H1 (cell line): ENCODE results near the gene HIVEP3. TPM values are rescaled to one million over a fixed set of nuclear protein-coding genes. Genes with fewer than 3 reads are reported as not detected.

ENCODE experiments used
- CTCF ChIA-PET: fragments of 300-600 bp; sonication (Branson Sonifier 250); formaldehyde crosslinking; loops from one replicate; lab custom pipeline; 2021; ENCODE audit not compliant: partially characterized antibody; lab: Charles Lee
- POLR2A ChIA-PET: fragments of 300-600 bp; sonication (Branson Sonifier 250); formaldehyde crosslinking; loops from one replicate; lab custom pipeline; 2021; ENCODE audit warnings: inconsistent platforms; ENCODE audit not compliant: partially characterized antibody; lab: Charles Lee
- DNase-seq, 2 experiments: peaks; one replicate each; pipeline versions ENCODE4 v3.0.0 to v3.0.0-alpha.2; 2010 to 2022; ENCODE audit warnings: low spot score in 2 of 2, low read depth in 1 of 2, mixed read lengths in 1 of 2
- FAIRE-seq: peaks from 2 replicates; lab custom pipeline; 2011; peaks lifted over from hg19 to GRCh38; lab: Jason Lieb, UNC
- H2AFZ ChIP-seq: 2 replicates; pipeline ENCODE4 v1.8.1; 2012; ENCODE audit warnings: low read length, inconsistent platforms
- H2AK5ac ChIP-seq: 2 replicates; pipeline ENCODE4 v1.6.1; 2013; ENCODE audit warnings: low read depth, low read length
- H2BK120ac ChIP-seq: replicated peaks from 2 replicates; pipeline ENCODE3; 2013; ENCODE audit warnings: low read depth, low read length, inconsistent platforms
- H2BK12ac ChIP-seq: 2 replicates; pipeline ENCODE4 v1.6.1; 2013; ENCODE audit warnings: low read depth, low read length
- H2BK15ac ChIP-seq: 2 replicates; pipeline ENCODE4 v1.6.1; 2013; ENCODE audit warnings: low read length
- H2BK20ac ChIP-seq: 2 replicates; pipeline ENCODE4 v1.6.1; 2013; ENCODE audit warnings: low read length
- H2BK5ac ChIP-seq: 2 replicates; pipeline ENCODE4 v1.6.1; 2013; ENCODE audit warnings: low read depth, low read length
- H3K14ac ChIP-seq: 2 replicates; pipeline ENCODE4 v1.6.1; 2013; ENCODE audit warnings: inconsistent platforms; ENCODE audit not compliant: insufficient read length
- H3K18ac ChIP-seq: 2 replicates; pipeline ENCODE4 v1.6.1; 2013; ENCODE audit warnings: low read length; ENCODE audit errors: extremely low read depth
- H3K23ac ChIP-seq: 2 replicates; pipeline ENCODE4 v1.6.1; 2013; ENCODE audit warnings: inconsistent platforms; ENCODE audit not compliant: insufficient read length
- H3K23me2 ChIP-seq: 2 replicates; pipeline ENCODE4 v1.6.1; 2013; ENCODE audit warnings: low read depth, low read length
- H3K27ac ChIP-seq: 2 replicates; pipeline ENCODE4 v1.6.1; 2011; ENCODE audit warnings: low read depth, low read length, inconsistent platforms
- H3K27me3 ChIP-seq, 4 experiments: replicated peaks in 1 of 4; 1 replicate in 1 of 4; 2 replicates in 3 of 4; pipeline versions ENCODE4 v1.6.1 to v1.8.1; 2011 to 2013; ENCODE audit warnings: low read length in 3 of 4, mild to moderate bottlenecking in 3 of 4, inconsistent platforms in 2 of 4, mixed read lengths in 2 of 4, moderate library complexity in 1 of 4; ENCODE audit not compliant: control insufficient read depth in 3 of 4, insufficient read depth in 3 of 4; ENCODE audit errors: extremely low read depth in 1 of 4
- H3K36me3 ChIP-seq, 4 experiments: 2 replicates each; pipeline versions ENCODE4 v1.6.1 to v1.8.1; 2011 to 2013; ENCODE audit warnings: mild to moderate bottlenecking in 4 of 4, low read length in 3 of 4, moderate library complexity in 2 of 4, control low read depth in 1 of 4, inconsistent platforms in 1 of 4; ENCODE audit not compliant: insufficient read depth in 4 of 4, control insufficient read depth in 2 of 4
- H3K4ac ChIP-seq: replicated peaks from 2 replicates; pipeline ENCODE3; 2013; ENCODE audit warnings: low read length, low read depth, mixed read lengths, inconsistent platforms; ENCODE audit not compliant: insufficient read length
- H3K4me1 ChIP-seq, 4 experiments: replicated peaks in 1 of 4; 1 replicate in 1 of 4; 2 replicates in 3 of 4; pipeline versions ENCODE4 v1.6.1 to v1.8.1; 2011 to 2013; ENCODE audit warnings: low read length in 3 of 4, inconsistent platforms in 2 of 4, mixed read lengths in 1 of 4; ENCODE audit not compliant: insufficient read depth in 4 of 4, control insufficient read depth in 3 of 4
- H3K4me2 ChIP-seq, 2 experiments: 2 replicates each; pipeline versions ENCODE4 v1.6.1 to v1.8.1; 2011 to 2013; ENCODE audit warnings: low read depth in 2 of 2, low read length in 2 of 2, control low read depth in 1 of 2, inconsistent platforms in 1 of 2, mild to moderate bottlenecking in 1 of 2; ENCODE audit not compliant: insufficient read depth in 1 of 2
- H3K4me3 ChIP-seq, 4 experiments: fragments of 200-600, 300-600 bp in 1 of 4; sonication (generic), shearing (Covaris generic), sonication (Bioruptor Twin) in 1 of 4; 2 replicates each; pipeline versions ENCODE4 v1.5.1 to v1.8.1; 2011 to 2016; ENCODE audit warnings: low read length in 4 of 4, low read depth in 3 of 4, control low read depth in 2 of 4, inconsistent platforms in 2 of 4, mild to moderate bottlenecking in 2 of 4, mixed read lengths in 1 of 4, moderate library complexity in 1 of 4; ENCODE audit not compliant: insufficient read depth in 2 of 4; ENCODE audit errors: extremely low read depth in 1 of 4
- H3K56ac ChIP-seq: replicated peaks from 2 replicates; pipeline ENCODE3; 2013; ENCODE audit warnings: low read depth, mild to moderate bottlenecking, mixed read lengths, low read length, inconsistent platforms; ENCODE audit not compliant: insufficient read length
- H3K79me1 ChIP-seq: 2 replicates; pipeline ENCODE4 v1.6.1; 2013; ENCODE audit warnings: low read depth, low read length, control low read depth
- H3K79me2 ChIP-seq, 2 experiments: 2 replicates each; pipeline versions ENCODE4 v1.6.1 to v1.8.1; 2012 to 2013; ENCODE audit warnings: low read length in 2 of 2, mild to moderate bottlenecking in 2 of 2, inconsistent platforms in 1 of 2; ENCODE audit not compliant: insufficient read depth in 2 of 2, control insufficient read depth in 1 of 2
- H3K9ac ChIP-seq, 4 experiments: replicated peaks in 1 of 4; 1 replicate in 1 of 4; 2 replicates in 3 of 4; pipeline versions ENCODE4 v1.6.1 to v1.8.1; 2011 to 2013; ENCODE audit warnings: low read depth in 3 of 4, low read length in 3 of 4, control low read depth in 2 of 4, mild to moderate bottlenecking in 2 of 4, moderate library complexity in 2 of 4, inconsistent platforms in 1 of 4; ENCODE audit errors: extremely low read depth in 1 of 4
- H3K9me3 ChIP-seq, 2 experiments: 2 replicates each; pipeline versions ENCODE4 v1.6.1 to v1.8.1; 2012 to 2013; ENCODE audit warnings: mild to moderate bottlenecking in 2 of 2, moderate library complexity in 2 of 2, control low read depth in 1 of 2, inconsistent platforms in 1 of 2, low read depth in 1 of 2, low read length in 1 of 2, mixed read lengths in 1 of 2; ENCODE audit not compliant: insufficient read depth in 2 of 2
- H4K20me1 ChIP-seq, 2 experiments: replicated peaks in 1 of 2; 2 replicates each; pipeline versions ENCODE3 to v1.8.1; 2011 to 2013; ENCODE audit warnings: inconsistent platforms in 2 of 2, low read length in 2 of 2, mild to moderate bottlenecking in 1 of 2; ENCODE audit not compliant: insufficient read depth in 2 of 2, control insufficient read depth in 1 of 2
- H4K5ac ChIP-seq: 2 replicates; pipeline ENCODE4 v1.6.1; 2013; ENCODE audit warnings: low read length, low read depth, mixed read lengths, inconsistent platforms; ENCODE audit not compliant: insufficient read length
- H4K8ac ChIP-seq: 2 replicates; pipeline ENCODE4 v1.8.0; 2013; ENCODE audit warnings: mild to moderate bottlenecking, moderate library complexity, low read length, inconsistent platforms; ENCODE audit not compliant: insufficient read depth; ENCODE audit errors: extremely low read depth
- H4K91ac ChIP-seq: replicated peaks from 2 replicates; pipeline ENCODE3; 2013; ENCODE audit warnings: low read length, mixed read lengths, inconsistent platforms; ENCODE audit not compliant: insufficient read length
- BCL11A ChIP-seq, 2 experiments: IDR thresholded peaks; one replicate each; pipeline ENCODE4 v1.6.1; 2011; ENCODE audit warnings: low read depth in 2 of 2, low read length in 2 of 2, mild to moderate bottlenecking in 2 of 2
- NRF1 ChIP-seq: IDR thresholded peaks from 2 replicates; pipeline ENCODE4 v1.6.1; 2011; ENCODE audit warnings: mild to moderate bottlenecking, low read depth, low read length, improper control_type of control experiment
- POLR2AphosphoS5 ChIP-seq: IDR thresholded peaks from 2 replicates; pipeline ENCODE4 v1.6.1; 2011; ENCODE audit warnings: low read depth, low read length
- TEAD4 ChIP-seq: IDR thresholded peaks from 2 replicates; pipeline ENCODE4 v1.6.1; 2012; ENCODE audit warnings: low read depth, low read length, inconsistent platforms, mixed read lengths
- WGBS, 2 experiments: shearing (Covaris generic) in 1 of 2; methylation state at CpG; one replicate each; pipeline versions ENCODE4 v1.1.6 to v1.1.7; 2013 to 2015; ENCODE audit warnings: low lambda C conversion rate in 2 of 2, mixed read lengths in 2 of 2, inconsistent platforms in 1 of 2, low coverage in 1 of 2, missing lambda C conversion rate in 1 of 2; ENCODE audit not compliant: insufficient replicate concordance in 2 of 2, insufficient coverage in 1 of 2, insufficient read length in 1 of 2; ENCODE audit errors: extremely low coverage in 1 of 2, missing lambda C conversion rate in 1 of 2; 5-methylcytosine and 5-hydroxymethylcytosine counted together
- polyA plus RNA-seq, 7 experiments: library from polyadenylated mRNA; depleted of rRNA in 3 of 7; stranded (reverse) in 5 of 7; unstranded in 2 of 7; fragments of >200 nt in 5 of 7; fragments of 200-250 nt in 2 of 7; gene quantifications; 1 replicate in 5 of 7; 2 replicates in 1 of 7; 4 replicates in 1 of 7; pipeline versions ENCODE4 v1.2.1 to v1.2.3, GENCODE V29; 2011 to 2013; ENCODE audit warnings: missing spikeins in 2 of 7, mixed read lengths in 2 of 7
- total RNA-seq: library from RNA; stranded (reverse); fragmentation: NEBNext Ultra II Directional; extraction: Animal tissue kit (Norgen Biotek cat#: 25700); gene quantifications from 2 replicates; pipeline ENCODE4 v1.2.1, GENCODE V29; 2021

Gene HIVEP3
- total and polyA plus RNA-seq, 2 of the 8 experiments (the other 6 are each of a cell fraction or from before 2014, with no cell fraction given) = 0.24 to 0.69 TPM

GRCh38 chr1:41542196-41542930 is 376.4 kb downstream of the HIVEP3 start:
- Histone ChIP-seq H3K27ac (no peak overlapping the region), H3K9me3 (peaks cover 0 to 2% of the 10 kb centered on the region in 2 experiments; a peak in 1 of 4 replicates), H2BK15ac (no peak overlapping the region), H4K8ac (no peak overlapping the region), H3K4me3 (no peak overlapping the region), H2BK12ac (no peak overlapping the region), H3K4ac (no peak overlapping the region), H3K79me2 (no peaks in the 10 kb centered on the region), H2BK20ac (no peak overlapping the region), H3K23me2 (peaks cover 14% of the 10 kb centered on the region; the same call in 1 of the 2 replicates), H3K9ac (no peak overlapping the region), H3K18ac (no peak overlapping the region), H3K23ac (no peak overlapping the region), H2BK5ac (no peak overlapping the region), H3K36me3 (no peaks in the 10 kb centered on the region), H3K4me1 (no peaks in the 10 kb centered on the region), H2AK5ac (no peak overlapping the region), H3K4me2 (no peak overlapping the region), H2AFZ (no peak overlapping the region), H3K14ac (no peak overlapping the region), H3K27me3 (no peaks in the 10 kb centered on the region), H3K56ac (no peak overlapping the region), H4K5ac (no peak overlapping the region), H4K91ac (no peak overlapping the region), H3K79me1 (no peaks in the 10 kb centered on the region), H2BK120ac (no peak overlapping the region), H4K20me1 (peaks cover 0 to 5% of the 10 kb centered on the region in 2 experiments)
- CTCF ChIA-PET = interaction anchor here (1.0 to 2.4 kb wide), 4 partner anchors 23 to 98 kb away, joined by 3 to 14 read pairs (median 4); no protein-coding TSS in a partner anchor
- 84% methylated on average over 12 of the region's 12 CpGs; no CpG with 5 or more reads in 1 of the 2 experiments for WGBS, 2 experiments
- FAIRE-seq (no peak), DNase-seq (no peak)
- TF ChIP-seq NRF1 (no peak), POLR2AphosphoS5 (no peak), TEAD4 (0 out of 2 replicates have a peak, but pooled peaks have one; percentile 22), BCL11A (IDR thresholded peaks at IDR 0.05; ENCODE audit: low read depth in 2 of 2, low read length in 2 of 2) (no peak)
- POLR2A ChIA-PET = no interaction called here
